ENCODE results near the gene C5AR2.
"Not testable (repeated sequence)": the region's sequence is repeated elsewhere in the genome, so short reads cannot be mapped to it uniquely, and the experiment has no call there.

C5AR2 gene

GRCh38 chr19:47331931-47332547 is at the start of gene C5AR2:
Gene C5AR2 (plus strand): TSS chr19:47332175. CDS start chr19:47340800, 8,625 bp downstream.
- no peak for DNase-seq

- DNase-seq: no peak
Observed at GRCh38 chr19:47283405-47284059, 48.4 kb upstream of the C5AR2 start.

GRCh38 chr19:47284324-47284899 is 47.6 kb upstream of the C5AR2 start:
- DNase-seq: peak; percentile 7

GRCh38 chr19:47296036-47296435 is 35.9 kb upstream of the C5AR2 start:
- DNase-seq: peak; percentile 73

GRCh38 chr19:47300867-47301266 is 31.1 kb upstream of the C5AR2 start:
- DNase-seq: not testable (repeated sequence)

- DNase-seq: no peak
Observed at GRCh38 chr19:47302249-47302648, 29.7 kb upstream of the C5AR2 start.

- no peak for DNase-seq
Observed at GRCh38 chr19:47303966-47304365, 28.0 kb upstream of the C5AR2 start.

- peak; percentile 12 for DNase-seq
Observed at GRCh38 chr19:47305309-47305751, 26.6 kb upstream of the C5AR2 start.

- DNase-seq: no peak
Observed at GRCh38 chr19:47306303-47306702, 25.7 kb upstream of the C5AR2 start.

- no peak for DNase-seq
Observed at GRCh38 chr19:47309038-47309437, 22.9 kb upstream of the C5AR2 start.

GRCh38 chr19:47309608-47310007 is 22.4 kb upstream of the C5AR2 start, which contains the start of gene C5AR1:
Gene C5AR1 (plus strand): TSS chr19:47309861. CDS start chr19:47309896, 35 bp downstream.
- no peak for DNase-seq

- no peak for DNase-seq
Observed at GRCh38 chr19:47310323-47310722, 21.7 kb upstream of the C5AR2 start.

GRCh38 chr19:47310819-47311218 is 21.2 kb upstream of the C5AR2 start:
- no peak for DNase-seq

GRCh38 chr19:47312366-47313006 is 19.5 kb upstream of the C5AR2 start:
- no peak for DNase-seq

GRCh38 chr19:47313754-47314295 is 18.1 kb upstream of the C5AR2 start:
- DNase-seq: no peak

- DNase-seq: no peak
Observed at GRCh38 chr19:47315125-47315821, 16.7 kb upstream of the C5AR2 start.

- no peak for DNase-seq
Observed at GRCh38 chr19:47316513-47316912, 15.5 kb upstream of the C5AR2 start.

- no peak for DNase-seq
Observed at GRCh38 chr19:47319923-47320871, 11.8 kb upstream of the C5AR2 start.

- DNase-seq: no peak
Observed at GRCh38 chr19:47321630-47322029, 10.3 kb upstream of the C5AR2 start.

GRCh38 chr19:47322058-47322457 is 9.9 kb upstream of the C5AR2 start:
- no peak for DNase-seq

- DNase-seq: no peak
Observed at GRCh38 chr19:47323409-47323808, 8.6 kb upstream of the C5AR2 start.

GRCh38 chr19:47323872-47324271 is 8.1 kb upstream of the C5AR2 start:
- DNase-seq: no peak
